CD4-positive, alpha-beta T cell (primary cell): Measurements from ENCODE around the gene NEURL1. TPM values are rescaled to one million over a fixed set of nuclear protein-coding genes. Genes with fewer than 3 reads are reported as not detected.

Experiments used
- ATAC-seq: fragments of 200-7000 bp; cut with Tn5 transposase; one replicate; pipeline ENCODE4 v1.10.0; 2022; ENCODE audit warnings: mild to moderate bottlenecking; ENCODE audit not compliant: poor library complexity
- CTCF ChIA-PET: fragments of 350-600 bp; sonication (Branson Sonifier 250); formaldehyde crosslinking; loops from one replicate; lab custom pipeline; 2021; ENCODE audit warnings: antibody characterized with exemption, inconsistent platforms; lab: Charles Lee
- POLR2A ChIA-PET: fragments of 350-600 bp; sonication (Branson Sonifier 250); formaldehyde crosslinking; loops from one replicate; lab custom pipeline; 2021; ENCODE audit warnings: antibody characterized with exemption, inconsistent platforms; lab: Charles Lee
- DNase-seq, 14 experiments: peaks; one replicate each; pipeline ENCODE4 v3.0.0-alpha.2; 2013 to 2020; ENCODE audit warnings: mixed read lengths in 2 of 14
- H3K27ac ChIP-seq, 2 donors: one replicate each; pipeline versions ENCODE4 v1.5.1 to v1.7.0; 2013; ENCODE audit warnings: low read length in 2 of 2, low read depth in 1 of 2, mild to moderate bottlenecking in 1 of 2
- H3K27me3 ChIP-seq, 2 experiments: 1 replicate in 1 of 2; 2 replicates in 1 of 2; pipeline versions ENCODE4 v1.6.1 to v1.7.0; 2013; ENCODE audit warnings: low read length in 2 of 2, control low read depth in 1 of 2, mild to moderate bottlenecking in 1 of 2, moderate library complexity in 1 of 2; ENCODE audit not compliant: insufficient read depth in 2 of 2, control insufficient read depth in 1 of 2
- H3K36me3 ChIP-seq: one replicate; pipeline ENCODE4 v1.6.1; 2013; ENCODE audit warnings: low read length, control low read depth; ENCODE audit not compliant: insufficient read depth
- H3K4me1 ChIP-seq: one replicate; pipeline ENCODE4 v1.6.1; 2013; ENCODE audit warnings: low read length, control low read depth; ENCODE audit not compliant: insufficient read depth
- H3K4me3 ChIP-seq: one replicate; pipeline ENCODE4 v1.5.1; 2013; ENCODE audit warnings: mild to moderate bottlenecking, low read length, moderate library complexity
- H3K9me3 ChIP-seq, 2 experiments: 1 replicate in 1 of 2; 2 replicates in 1 of 2; pipeline versions ENCODE4 v1.6.1 to v1.7.0; 2013; ENCODE audit warnings: low read length in 2 of 2, mild to moderate bottlenecking in 2 of 2, control low read depth in 1 of 2, moderate library complexity in 1 of 2; ENCODE audit not compliant: control insufficient read depth in 1 of 2, insufficient read depth in 1 of 2
- H3K27ac Mint-ChIP-seq: one replicate; pipeline ENCODE4 v1.8.0; 2020; ENCODE audit warnings: mixed read lengths
- H3K27me3 Mint-ChIP-seq: one replicate; pipeline ENCODE4 v1.8.0; 2021; ENCODE audit warnings: mixed read lengths
- H3K36me3 Mint-ChIP-seq: one replicate; pipeline ENCODE4 v1.8.0; 2021; ENCODE audit warnings: low read depth, mixed read lengths
- H3K4me1 Mint-ChIP-seq: one replicate; pipeline ENCODE4 v1.8.0; 2021; ENCODE audit warnings: low read depth, mixed read lengths
- H3K4me3 Mint-ChIP-seq: one replicate; pipeline ENCODE4 v1.8.0; 2020; ENCODE audit warnings: mild to moderate bottlenecking, mixed read lengths
- H3K9me3 Mint-ChIP-seq: one replicate; pipeline ENCODE4 v1.8.0; 2020; ENCODE audit warnings: mixed read lengths
- intact Hi-C, 2 experiments: fragments of 100-400 bp; cut with DNase I in 1 of 2; cut with micrococcal nuclease in 1 of 2; formaldehyde crosslinking; loops; one replicate each; pipeline versions ENCODE4 v1.15.1 to v1.9.0; 2023 to 2025; cut with DNase I, micrococcal nuclease
- total RNA-seq, 174 experiments: library from RNA in 2 of 174; stranded (reverse) in 2 of 174; gene quantifications; one replicate each; pipeline ENCODE4 v1.2.3 and lab custom pipeline; 2021 to 2026
- TF ChIP-seq, protein P1 (sequence below): fragments of 200-600 bp; IDR thresholded peaks from one replicate; pipeline ENCODE4 v1.8.0; 2022; ENCODE audit warnings: antibody characterized with exemption, mild to moderate bottlenecking

NEURL1 gene
- total RNA-seq, 2 experiments from 2014 or later, result 0.85 to 1.1 TPM

DNA sequence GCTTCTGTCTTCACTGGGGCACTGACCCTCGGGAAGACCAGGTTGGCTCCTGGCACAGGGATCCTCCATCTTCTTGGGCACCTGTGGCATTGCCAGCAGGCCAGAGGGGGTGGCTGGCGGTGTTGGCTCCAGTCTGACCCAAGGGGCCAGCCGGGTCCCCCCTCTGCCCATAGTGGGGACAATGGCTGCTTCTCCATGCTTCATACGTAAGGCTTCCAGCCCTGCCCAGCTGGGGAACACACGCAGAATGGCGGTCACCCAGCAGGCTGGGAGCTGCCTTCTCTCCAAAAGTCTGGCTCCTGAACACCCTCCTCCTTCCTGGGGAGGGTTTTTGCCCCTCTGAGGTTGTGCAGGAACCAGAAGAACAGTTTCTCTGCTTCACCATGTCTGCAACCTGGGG is 106.8 kb downstream of the NEURL1 start:
- no peaks in the 10 kb centered on the region for H3K36me3 ChIP-seq
- POLR2A ChIA-PET, result no interaction called here

DNA sequence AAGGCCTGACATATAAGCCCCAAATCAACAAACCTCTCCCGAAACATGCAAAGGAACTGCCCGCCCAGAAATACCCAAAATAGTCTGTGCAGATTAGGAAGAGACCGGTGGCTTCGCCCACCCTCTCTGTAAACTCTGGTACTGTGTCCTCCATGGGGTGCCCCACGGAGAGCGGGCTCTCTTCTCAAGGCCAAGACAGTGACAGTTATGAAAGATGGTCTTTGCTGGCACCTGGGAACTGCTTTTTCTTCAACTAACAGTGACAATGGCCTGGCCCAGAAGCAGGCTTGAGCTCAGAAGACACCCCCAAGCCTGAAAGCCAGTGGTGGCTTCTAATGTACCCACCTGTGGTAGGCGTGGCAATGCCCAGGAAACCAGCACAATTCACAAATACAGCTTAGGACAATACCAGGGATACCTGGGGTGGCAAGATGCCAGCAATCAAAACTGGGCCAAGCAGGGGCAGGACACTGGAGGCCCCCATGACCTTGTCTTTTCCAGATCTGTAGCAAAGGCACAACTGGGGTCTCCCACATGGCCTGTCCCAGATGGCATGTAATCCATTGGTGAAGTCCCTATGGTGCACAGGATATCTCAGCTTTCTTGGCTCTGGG is 107.6 kb downstream of the NEURL1 start:
- Histone ChIP-seq H3K27ac (no peak overlapping the region), H3K4me3 (no peak overlapping the region), H3K27me3 (no peaks in the 10 kb centered on the region), H3K9me3 (no peaks in the 10 kb centered on the region), H3K4me1 (no peaks in the 10 kb centered on the region), H3K36me3 (no peaks in the 10 kb centered on the region)
- ChIA-PET CTCF (no interaction called here), POLR2A (no interaction called here)
- DNase-seq (no peak), ATAC-seq (no peak)
- no peaks in the 10 kb centered on the region for H3K9me3 Mint-ChIP-seq
- H3K27me3 Mint-ChIP-seq, result no peaks in the 10 kb centered on the region
- H3K4me1 Mint-ChIP-seq, result no peaks in the 10 kb centered on the region
- no peak overlapping the region for H3K4me3 Mint-ChIP-seq
- H3K36me3 Mint-ChIP-seq, result peaks cover 4% of the 10 kb centered on the region
- TF ChIP-seq, protein P1, sequence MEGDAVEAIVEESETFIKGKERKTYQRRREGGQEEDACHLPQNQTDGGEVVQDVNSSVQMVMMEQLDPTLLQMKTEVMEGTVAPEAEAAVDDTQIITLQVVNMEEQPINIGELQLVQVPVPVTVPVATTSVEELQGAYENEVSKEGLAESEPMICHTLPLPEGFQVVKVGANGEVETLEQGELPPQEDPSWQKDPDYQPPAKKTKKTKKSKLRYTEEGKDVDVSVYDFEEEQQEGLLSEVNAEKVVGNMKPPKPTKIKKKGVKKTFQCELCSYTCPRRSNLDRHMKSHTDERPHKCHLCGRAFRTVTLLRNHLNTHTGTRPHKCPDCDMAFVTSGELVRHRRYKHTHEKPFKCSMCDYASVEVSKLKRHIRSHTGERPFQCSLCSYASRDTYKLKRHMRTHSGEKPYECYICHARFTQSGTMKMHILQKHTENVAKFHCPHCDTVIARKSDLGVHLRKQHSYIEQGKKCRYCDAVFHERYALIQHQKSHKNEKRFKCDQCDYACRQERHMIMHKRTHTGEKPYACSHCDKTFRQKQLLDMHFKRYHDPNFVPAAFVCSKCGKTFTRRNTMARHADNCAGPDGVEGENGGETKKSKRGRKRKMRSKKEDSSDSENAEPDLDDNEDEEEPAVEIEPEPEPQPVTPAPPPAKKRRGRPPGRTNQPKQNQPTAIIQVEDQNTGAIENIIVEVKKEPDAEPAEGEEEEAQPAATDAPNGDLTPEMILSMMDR, result no peak
- intact Hi-C loops, result no loop called here
- no peak overlapping the region for H3K27ac Mint-ChIP-seq

More for the DNA sequence above, 106.8 kb downstream of the NEURL1 start:
- H3K27ac ChIP-seq, result no peak overlapping the region
- ATAC-seq (no peak), DNase-seq (no peak)
- intact Hi-C loops, result no loop called here
- Mint-ChIP-seq H3K4me1 (no peaks in the 10 kb centered on the region), H3K4me3 (no peak overlapping the region), H3K36me3 (peaks cover 4% of the 10 kb centered on the region), H3K9me3 (no peaks in the 10 kb centered on the region), H3K27ac (no peak overlapping the region), H3K27me3 (no peaks in the 10 kb centered on the region)
- no peaks in the 10 kb centered on the region for H3K27me3 ChIP-seq
- H3K9me3 ChIP-seq, result no peaks in the 10 kb centered on the region
- CTCF ChIA-PET, result no interaction called here
- TF ChIP-seq, protein P1, result no peak
- no peak overlapping the region for H3K4me3 ChIP-seq
- H3K4me1 ChIP-seq, result no peaks in the 10 kb centered on the region

DNA sequence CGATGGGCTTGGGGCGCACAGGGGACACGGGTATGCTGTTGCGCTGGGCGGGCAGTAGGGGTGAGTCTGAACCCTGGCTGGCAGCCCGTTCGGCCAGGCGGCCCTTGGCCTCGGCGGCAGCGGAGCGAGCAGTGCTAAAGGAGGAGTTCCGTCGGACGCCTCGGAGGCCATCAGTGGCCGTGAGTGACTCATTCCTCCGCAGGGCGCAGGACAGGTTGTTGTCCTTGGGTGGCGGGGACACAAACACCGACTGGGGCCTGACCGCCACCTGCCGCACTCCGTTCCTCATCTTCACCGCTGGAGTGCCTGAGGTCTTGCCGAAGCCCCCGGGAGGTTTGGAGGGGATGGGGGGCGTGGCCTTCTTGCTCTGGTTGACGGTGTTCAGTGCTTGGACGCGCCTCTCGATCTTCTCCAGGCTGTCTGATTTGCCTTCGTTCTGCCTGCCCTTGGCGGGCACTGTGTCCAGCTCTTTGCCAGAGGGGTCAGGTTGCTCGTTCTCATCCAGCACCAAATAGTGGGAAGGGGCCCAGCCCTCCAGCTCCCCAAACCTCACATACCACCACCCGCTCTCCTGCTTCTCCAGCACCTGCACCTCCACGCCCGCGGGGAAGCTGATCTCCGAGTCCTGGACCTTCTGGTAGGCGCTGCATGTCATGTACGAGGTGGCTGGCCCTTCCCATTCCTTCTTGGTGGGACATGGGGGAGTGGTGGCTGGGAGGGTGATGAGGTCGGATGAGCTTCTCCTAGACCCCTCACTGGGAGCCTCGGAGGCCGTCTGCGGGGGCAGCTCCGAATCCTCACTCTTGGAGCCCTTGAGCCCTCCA is 108.7 kb downstream of the NEURL1 start:
- POLR2A ChIA-PET, result no interaction called here

More for the DNA sequence above, 108.7 kb downstream of the NEURL1 start:
- Histone ChIP-seq H3K4me3 (no peak overlapping the region), H3K27ac (no peak overlapping the region), H3K27me3 (no peaks in the 10 kb centered on the region), H3K9me3 (no peaks in the 10 kb centered on the region), H3K4me1 (no peaks in the 10 kb centered on the region), H3K36me3 (no peaks in the 10 kb centered on the region)
- Mint-ChIP-seq H3K27me3 (no peaks in the 10 kb centered on the region), H3K27ac (no peak overlapping the region), H3K36me3 (peaks cover 4% of the 10 kb centered on the region), H3K4me3 (no peak overlapping the region), H3K9me3 (no peaks in the 10 kb centered on the region), H3K4me1 (no peaks in the 10 kb centered on the region)
- TF ChIP-seq, protein P1, result no peak
- ATAC-seq, result no peak
- DNase-seq, result no peak
- intact Hi-C loops, result no loop called here
- CTCF ChIA-PET, result no interaction called here
